ENCODE results near the gene ADARB1.

GRCh38 chr21:45209046-45209445 lies 134.7 kb downstream of the ADARB1 start:
- no peak for TF ChIP-seq ZNF740 (CRISPR knock-in tag; IDR thresholded peaks at IDR 0.05)
- TF ChIP-seq ZNF740 (tag; IDR thresholded peaks at IDR 0.05), result no peak
- TF ChIP-seq NFE2L1 (tag; IDR thresholded peaks at IDR 0.05; ENCODE audit: borderline replicate concordance, low read depth), result no peak
- TF ChIP-seq BDP1 (IDR thresholded peaks at IDR 0.05; ENCODE audit: insufficient read depth, insufficient read length), result no peak
- no peak for TF ChIP-seq ZSCAN29 (IDR thresholded peaks at IDR 0.05)
- TF ChIP-seq E2F4 (CRISPR knock-in tag; IDR thresholded peaks at IDR 0.05; ENCODE audit: low read depth), result no peak

All from K562 (cell line).